A549 (cell line): Measurements from ENCODE around the gene CEBPA.

Experiments
- CBX8 ChIP-seq: fragments of 200-600 bp; sonication (generic); IDR thresholded peaks from 2 replicates; pipeline ENCODE4 v1.6.1; 2016
- ESRRA ChIP-seq: fragments of 150-350 bp; IDR thresholded peaks from 2 replicates; pipeline ENCODE4 v1.6.1; 2014; ENCODE audit warnings: mild to moderate bottlenecking, low read length, borderline replicate concordance
- MYC ChIP-seq: IDR thresholded peaks from 2 replicates; pipeline ENCODE4 v1.6.1; 2012; ENCODE audit warnings: mild to moderate bottlenecking, inconsistent platforms, low read length, improper control_type of control experiment, borderline replicate concordance
- POLR2A ChIP-seq: IDR thresholded peaks from 2 replicates; pipeline ENCODE4 v1.6.1; 2012; ENCODE audit warnings: mild to moderate bottlenecking, low read length
- RARB ChIP-seq: fragments of 250-450 bp; sonication (Bioruptor Pico); IDR thresholded peaks from 2 replicates; pipeline ENCODE4 v1.8.0; 2021; ENCODE audit warnings: mild to moderate bottlenecking, moderate library complexity
- RCOR1 ChIP-seq: fragments of 150-350 bp; IDR thresholded peaks from 2 replicates; pipeline ENCODE4 v1.6.1; 2014; ENCODE audit warnings: antibody characterized with exemption, low read length, low read depth
- RNF2 ChIP-seq: fragments of 200-600 bp; sonication (generic); IDR thresholded peaks from 2 replicates; pipeline ENCODE4 v1.6.1; 2016; ENCODE audit warnings: low read depth, mild to moderate bottlenecking, antibody characterized with exemption, moderate library complexity, borderline replicate concordance
- SREBF2 ChIP-seq: fragments of 450-650 bp; IDR thresholded peaks from 2 replicates; pipeline ENCODE4 v1.6.1; 2014; ENCODE audit warnings: mild to moderate bottlenecking, moderate library complexity
- ZC3H11A ChIP-seq: fragments of 450-650 bp; IDR thresholded peaks from 2 replicates; pipeline ENCODE4 v1.6.1; 2014; ENCODE audit warnings: antibody characterized with exemption, mild to moderate bottlenecking
- TF ChIP-seq, protein P1 (sequence below): fragments of >200 bp; sonication (Bioruptor Twin); formaldehyde crosslinking; IDR thresholded peaks from 3 replicates; pipeline ENCODE4 v1.5.1; 2016
- TF ChIP-seq, protein P2 (sequence below): fragments of 450-650 bp; IDR thresholded peaks from 2 replicates; pipeline ENCODE4 v1.6.1; 2014; ENCODE audit warnings: antibody characterized with exemption
- TF ChIP-seq, protein P3 (sequence below): IDR thresholded peaks from 2 replicates; pipeline ENCODE4 v1.6.1; 2012

DNA sequence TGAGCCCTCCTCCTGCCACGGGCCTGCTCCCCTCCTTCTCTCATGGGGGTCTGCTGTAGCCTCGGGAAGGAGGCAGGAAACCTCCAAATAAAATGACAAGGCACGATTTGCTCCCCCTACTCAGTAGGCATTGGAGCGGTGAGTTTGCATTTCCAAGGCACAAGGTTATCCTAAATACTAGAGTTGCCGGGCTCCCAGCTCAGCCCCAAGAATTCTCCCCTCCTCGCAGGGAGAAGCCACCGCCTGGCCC lies 1.5 kb downstream of the CEBPA start:
- TF ChIP-seq, protein P1, sequence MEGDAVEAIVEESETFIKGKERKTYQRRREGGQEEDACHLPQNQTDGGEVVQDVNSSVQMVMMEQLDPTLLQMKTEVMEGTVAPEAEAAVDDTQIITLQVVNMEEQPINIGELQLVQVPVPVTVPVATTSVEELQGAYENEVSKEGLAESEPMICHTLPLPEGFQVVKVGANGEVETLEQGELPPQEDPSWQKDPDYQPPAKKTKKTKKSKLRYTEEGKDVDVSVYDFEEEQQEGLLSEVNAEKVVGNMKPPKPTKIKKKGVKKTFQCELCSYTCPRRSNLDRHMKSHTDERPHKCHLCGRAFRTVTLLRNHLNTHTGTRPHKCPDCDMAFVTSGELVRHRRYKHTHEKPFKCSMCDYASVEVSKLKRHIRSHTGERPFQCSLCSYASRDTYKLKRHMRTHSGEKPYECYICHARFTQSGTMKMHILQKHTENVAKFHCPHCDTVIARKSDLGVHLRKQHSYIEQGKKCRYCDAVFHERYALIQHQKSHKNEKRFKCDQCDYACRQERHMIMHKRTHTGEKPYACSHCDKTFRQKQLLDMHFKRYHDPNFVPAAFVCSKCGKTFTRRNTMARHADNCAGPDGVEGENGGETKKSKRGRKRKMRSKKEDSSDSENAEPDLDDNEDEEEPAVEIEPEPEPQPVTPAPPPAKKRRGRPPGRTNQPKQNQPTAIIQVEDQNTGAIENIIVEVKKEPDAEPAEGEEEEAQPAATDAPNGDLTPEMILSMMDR, result no peak
- TF ChIP-seq RNF2 (no peak), MYC (no peak), RCOR1 (no peak), ZC3H11A (no peak), POLR2A (no peak), RARB (CRISPR knock-in tag) (no peak), SREBF2 (no peak), ESRRA (no peak), CBX8 (no peak)
- TF ChIP-seq, protein P2, sequence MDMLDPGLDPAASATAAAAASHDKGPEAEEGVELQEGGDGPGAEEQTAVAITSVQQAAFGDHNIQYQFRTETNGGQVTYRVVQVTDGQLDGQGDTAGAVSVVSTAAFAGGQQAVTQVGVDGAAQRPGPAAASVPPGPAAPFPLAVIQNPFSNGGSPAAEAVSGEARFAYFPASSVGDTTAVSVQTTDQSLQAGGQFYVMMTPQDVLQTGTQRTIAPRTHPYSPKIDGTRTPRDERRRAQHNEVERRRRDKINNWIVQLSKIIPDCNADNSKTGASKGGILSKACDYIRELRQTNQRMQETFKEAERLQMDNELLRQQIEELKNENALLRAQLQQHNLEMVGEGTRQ, result no peak
- TF ChIP-seq, protein P3, sequence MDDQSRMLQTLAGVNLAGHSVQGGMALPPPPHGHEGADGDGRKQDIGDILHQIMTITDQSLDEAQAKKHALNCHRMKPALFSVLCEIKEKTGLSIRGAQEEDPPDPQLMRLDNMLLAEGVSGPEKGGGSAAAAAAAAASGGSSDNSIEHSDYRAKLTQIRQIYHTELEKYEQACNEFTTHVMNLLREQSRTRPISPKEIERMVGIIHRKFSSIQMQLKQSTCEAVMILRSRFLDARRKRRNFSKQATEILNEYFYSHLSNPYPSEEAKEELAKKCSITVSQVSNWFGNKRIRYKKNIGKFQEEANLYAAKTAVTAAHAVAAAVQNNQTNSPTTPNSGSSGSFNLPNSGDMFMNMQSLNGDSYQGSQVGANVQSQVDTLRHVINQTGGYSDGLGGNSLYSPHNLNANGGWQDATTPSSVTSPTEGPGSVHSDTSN, result no peak
